NCI-H1092 (cell line): ENCODE data around the gene CSTPP1.
A peak's percentile ranks its signal among the peaks of the same experiment; 100 is the strongest.
"Not testable (repeated sequence)": the region's sequence is repeated elsewhere in the genome, so short reads cannot be mapped to it uniquely, and the experiment has no call there.

ENCODE experiments used
- DNase-seq: peaks from one replicate; lab custom pipeline; 2025; lab: John Stamatoyannopoulos, UW

The CSTPP1 gene

DNA sequence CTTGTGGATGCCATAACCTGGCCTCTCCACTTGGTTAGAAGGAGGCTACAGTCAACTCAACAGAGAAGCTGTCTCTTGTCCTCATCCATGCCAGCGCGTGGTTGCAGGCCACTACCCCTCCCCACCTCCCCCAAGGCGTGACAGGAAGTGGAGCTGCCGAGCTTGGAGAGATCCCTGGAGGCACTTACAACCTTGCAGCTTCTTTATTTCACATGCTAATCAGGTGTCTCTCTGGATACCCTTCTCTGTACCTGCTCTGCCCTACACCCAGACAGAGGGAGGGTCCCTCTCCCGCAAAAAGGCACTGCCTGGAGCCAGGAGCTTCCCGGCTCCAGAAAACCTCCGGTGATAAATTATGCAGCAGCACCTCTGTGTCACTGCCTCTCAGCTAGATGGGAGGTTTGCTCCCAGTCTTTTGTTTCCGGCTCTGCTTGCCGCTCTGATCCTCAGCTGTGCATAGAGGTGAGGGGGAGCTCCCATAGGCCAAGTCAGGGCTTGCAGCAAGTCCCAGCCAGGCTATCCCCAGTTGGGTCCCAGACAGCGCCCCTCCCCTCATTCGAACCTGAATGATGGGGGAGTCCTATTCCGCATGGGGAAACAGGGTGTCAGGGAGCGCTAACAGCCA, 23.9 kb upstream of the CSTPP1 start:
- peak; percentile 58 for DNase-seq

DNA sequence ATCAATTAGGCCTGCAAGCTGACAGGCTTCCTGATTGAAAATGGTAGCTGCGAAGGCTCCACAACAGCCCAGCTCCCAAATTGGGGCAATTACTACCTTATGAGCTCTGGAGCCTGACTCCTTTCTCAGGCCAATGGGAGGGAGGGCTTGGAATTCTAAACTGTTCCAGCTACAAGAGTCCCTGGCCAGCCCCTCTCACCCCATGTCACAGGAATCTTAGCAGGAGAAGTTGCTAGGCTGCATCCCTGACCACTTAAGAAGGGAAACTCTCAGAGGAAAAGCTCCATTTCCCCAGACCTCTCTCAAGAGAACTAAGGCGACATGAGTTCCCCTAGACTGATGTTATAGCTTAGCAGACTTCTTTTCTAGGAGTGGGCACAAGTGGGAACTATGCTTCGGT, 23.1 kb upstream of the CSTPP1 start:
- no peak for DNase-seq

DNA sequence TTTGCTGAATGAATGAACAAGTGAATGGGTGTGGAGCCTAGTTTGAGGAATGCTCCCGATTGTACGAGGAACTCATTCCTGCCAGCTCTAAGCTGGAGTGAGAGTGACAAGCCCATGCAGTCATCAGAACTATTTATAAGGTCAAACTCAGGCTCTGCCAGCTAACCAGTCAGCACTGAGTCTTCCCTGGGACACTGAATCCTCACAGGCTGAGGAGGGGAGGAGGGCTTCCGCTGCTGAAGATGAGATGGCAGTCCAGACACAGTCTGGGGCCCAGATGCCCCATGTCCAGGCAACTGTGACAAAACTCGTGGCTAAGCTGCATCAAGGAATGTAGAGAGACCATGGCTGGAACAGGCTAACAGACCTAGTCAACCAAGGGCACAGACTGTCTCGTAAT, 22.2 kb upstream of the CSTPP1 start:
- DNase-seq: no peak

DNA sequence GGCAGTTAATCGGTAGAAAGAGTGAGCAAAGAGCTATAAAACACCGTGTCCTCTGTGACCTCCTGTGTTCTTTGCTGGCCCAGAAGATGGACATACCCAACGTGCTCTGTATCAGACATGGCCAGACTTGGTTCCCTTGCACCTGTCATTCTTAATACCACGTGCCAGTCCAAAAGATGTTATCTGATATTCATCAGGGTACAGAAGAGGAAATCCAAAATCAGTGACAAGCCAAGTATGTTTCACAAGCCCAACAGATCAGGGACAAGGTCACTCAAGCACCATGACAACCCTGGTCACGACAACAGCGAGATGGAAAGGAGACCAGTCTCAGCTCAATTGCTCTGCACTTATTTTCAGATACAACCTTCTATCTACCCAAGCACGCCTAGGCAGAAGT, 21.7 kb upstream of the CSTPP1 start:
- no peak for DNase-seq

DNA sequence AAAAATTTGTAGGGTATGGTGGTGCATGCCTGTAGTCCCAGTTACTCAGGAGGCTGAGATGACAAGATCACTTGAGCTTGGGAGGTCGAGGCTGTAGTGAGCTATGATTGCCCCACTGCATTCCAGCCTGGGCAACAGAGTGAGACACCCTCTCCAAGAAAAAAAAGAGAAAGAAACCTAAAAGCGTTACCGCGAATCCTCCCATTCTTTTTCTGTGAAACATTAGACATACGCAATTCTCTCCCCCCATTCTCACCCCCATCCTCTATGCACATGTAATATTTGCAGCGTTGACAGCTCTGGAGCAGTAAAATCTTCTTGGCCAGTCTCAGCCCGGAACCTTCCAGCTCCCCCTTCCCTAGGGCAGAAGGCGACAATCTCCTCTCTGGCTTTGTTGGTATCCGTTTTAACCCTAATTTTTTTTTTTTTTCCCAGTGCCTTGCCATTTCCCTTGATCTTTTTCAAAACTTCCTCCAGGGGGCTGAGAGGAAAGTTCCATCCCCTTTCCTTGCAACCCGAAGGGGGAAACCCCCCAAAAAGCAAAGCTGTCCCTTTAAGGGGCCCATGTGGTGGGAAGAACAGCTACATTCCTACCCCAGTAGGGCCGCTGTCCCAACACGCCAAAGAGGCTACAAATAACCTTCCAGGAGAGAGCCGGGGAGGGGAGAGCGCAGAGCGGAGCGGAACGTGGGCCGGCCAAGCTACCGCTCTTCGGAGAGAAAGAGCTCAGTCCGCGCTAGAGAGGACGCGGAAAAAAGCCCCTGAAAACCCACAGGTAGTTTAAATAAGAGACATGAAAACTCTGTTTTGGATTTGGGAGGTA, 20.1 kb upstream of the CSTPP1 start:
- DNase-seq: peak; percentile 22

DNA sequence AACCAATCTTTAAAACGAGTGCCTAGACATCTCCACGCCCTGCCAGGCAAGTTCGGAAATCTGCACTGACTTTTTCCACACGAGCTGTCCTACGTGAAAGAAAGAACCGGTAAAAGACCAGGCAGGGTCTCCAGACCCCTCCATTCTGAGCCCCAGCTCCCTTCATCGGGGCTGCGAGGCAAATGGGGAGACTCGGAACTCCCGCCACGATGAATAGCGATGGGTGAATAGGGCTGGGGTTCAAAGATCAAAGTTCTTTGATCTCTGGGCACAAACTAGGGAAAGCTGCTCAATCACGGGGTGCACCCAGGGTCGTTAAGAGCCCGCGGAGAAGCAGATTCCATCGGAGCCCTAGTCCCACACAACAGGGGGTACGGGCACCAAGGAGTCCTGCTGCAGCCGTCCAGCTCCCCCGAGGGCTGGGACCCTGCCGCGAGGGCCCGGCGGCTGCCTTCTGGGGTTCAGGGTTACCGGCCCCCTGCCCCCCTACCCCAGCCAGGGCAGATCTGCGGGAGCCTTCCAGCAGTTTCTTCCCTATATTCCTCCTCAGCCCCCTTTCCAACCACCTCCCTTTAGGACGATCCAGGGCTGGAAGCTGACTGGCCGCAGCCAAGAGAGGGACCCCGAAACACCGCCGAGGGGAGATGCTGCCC, 19.3 kb upstream of the CSTPP1 start:
- DNase-seq: no peak

DNA sequence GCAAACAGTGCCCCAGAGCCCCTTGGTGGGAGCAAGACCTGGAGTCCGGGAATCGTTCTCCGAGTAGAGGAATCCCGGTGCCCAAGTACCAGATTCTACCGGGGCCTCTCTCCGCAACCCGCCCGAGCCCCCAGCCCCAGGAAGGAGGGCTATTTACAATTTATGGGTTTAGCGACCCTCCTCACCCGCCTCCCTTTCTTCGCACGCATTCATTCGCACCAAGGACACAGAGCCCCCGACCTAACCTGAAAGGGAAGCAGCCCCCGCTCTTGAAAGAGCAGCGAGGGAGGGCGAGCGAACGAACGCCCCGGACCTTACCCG, 18.8 kb upstream of the CSTPP1 start:
- DNase-seq: no peak

DNA sequence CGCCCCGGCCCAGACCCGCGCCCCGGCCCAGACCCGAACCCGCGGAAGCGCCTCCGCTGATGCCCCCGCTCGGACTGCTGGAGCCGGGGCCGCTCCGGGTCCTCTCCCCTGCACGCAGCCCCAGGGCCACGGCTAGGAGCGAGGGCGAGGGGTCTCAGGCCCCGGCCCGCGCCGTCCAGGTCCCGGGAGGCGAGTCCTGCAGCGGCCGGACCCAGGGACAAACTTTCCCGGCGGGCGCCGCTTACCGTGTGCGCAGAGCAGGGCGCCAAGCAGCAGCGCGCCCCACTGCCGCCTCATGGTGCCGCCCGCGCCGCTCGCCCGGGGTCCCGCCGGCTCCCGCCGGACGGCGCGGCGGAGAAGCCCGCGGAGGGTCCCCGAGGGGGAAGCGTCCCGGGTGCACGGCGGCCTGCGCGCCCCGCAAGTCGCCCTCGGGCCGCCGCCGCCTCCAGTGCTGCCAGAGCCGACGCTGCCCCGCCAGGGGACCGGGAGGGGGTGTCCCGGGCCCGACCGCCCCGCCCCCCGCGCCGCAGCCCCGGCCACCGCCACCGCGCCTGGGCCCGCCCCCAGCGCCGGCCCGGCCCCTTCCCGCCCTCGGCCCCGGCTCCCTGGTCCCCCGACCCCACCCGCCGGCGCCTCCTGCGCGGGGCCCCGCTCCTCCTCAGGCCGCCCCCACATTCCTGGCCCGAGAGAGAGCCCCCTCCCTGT, 18.3 kb upstream of the CSTPP1 start, which contains the start of gene LRP4:
Gene LRP4 (minus strand): TSS at position 468 of the 705 bp plus-strand sequence. CDS start 171 bp downstream, at position 297.
- no peak for DNase-seq

DNA sequence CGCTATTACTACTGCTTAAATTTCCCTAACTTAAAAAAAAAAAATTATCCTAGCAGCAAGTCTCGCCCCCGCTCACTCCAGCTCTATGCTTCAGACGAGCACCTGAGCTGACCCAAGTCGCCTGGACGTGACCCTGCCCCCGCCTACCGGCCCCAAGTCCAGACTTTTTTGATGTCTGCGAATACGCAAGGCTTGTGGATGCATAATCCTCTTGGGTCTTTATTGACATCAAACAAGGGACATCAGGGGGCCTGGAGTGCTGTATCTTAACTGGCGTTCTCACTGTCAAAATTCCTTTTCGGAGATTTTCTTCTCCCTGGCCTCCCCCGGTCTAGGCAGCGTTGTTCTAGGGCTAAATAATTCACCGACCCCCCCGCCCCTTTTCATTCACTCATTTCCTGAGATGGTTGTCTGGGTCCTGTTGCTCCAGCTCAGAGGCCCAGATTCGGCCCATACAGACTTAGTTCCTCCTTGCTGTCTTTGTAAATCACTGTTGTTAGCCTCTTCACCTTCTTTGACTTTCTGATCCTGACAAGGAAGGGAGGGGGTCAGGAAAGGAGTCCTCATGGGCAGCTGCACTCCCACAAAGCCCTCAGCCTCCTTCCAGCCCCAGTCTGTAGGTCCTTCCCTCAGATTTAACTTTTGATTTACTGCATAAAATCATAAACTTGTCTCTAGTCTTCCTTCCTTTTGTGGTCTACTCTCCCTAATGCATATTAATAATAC, 17.6 kb upstream of the CSTPP1 start:
- DNase-seq: no peak

DNA sequence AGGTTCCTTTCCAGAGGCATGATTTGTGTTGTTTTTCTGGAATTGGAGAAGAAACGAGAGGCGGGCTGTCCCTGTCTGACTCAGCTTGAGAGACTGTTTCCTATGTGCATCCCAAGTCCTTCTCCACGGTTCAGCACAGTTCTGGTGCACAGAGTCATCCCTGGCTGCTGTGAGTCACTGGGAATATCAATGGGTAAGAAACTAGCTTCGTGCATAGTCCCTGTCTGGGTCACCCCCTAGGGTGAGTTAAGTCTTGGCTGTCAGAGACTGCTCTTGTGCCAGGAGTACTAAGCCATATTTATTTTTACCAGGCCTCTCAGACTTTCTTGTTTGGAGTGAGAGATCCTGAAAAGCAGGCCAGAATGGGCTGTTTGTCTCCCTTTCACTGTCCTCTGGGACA, 15.8 kb upstream of the CSTPP1 start:
- DNase-seq: no peak

DNA sequence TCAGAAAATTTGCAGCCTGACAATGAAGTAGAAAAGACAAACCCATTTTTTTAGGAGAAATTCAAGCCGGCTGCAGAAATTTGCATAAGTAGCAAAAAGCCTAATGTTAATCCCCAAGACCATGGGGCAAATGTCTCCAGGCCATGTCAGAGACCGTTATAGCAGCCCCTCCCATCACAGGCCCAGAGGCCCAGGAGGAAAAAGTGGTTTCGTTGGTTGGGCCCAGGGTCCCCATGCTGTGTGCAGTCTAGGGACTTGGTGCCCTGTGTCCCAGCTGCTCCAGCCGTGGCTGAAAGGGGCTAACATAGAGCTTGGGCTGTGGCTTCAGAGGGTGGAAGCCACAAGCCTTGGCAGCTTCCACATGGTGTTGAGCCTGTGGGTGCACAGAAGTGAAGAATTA, 8.6 kb upstream of the CSTPP1 start:
- DNase-seq: not testable (repeated sequence)

DNA sequence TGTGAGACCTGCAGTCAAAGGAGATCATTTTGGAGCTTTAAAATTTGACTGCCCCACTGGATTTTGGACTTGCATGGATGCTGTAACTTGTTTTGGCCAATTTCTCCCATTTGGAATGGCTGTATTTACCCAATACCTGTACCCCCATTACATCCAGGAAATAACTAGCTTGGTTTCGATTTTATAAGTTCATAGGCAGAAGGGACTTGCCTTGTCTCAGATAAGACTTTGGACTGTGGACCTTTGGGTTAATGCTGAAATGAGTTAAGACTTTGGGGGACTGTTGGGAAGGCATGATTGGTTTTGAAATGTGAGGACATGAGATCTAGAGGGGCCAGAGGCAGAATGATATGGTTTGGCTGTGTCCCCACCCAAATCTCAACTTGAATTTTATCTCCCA, 7.9 kb upstream of the CSTPP1 start:
- not testable (repeated sequence) for DNase-seq

DNA sequence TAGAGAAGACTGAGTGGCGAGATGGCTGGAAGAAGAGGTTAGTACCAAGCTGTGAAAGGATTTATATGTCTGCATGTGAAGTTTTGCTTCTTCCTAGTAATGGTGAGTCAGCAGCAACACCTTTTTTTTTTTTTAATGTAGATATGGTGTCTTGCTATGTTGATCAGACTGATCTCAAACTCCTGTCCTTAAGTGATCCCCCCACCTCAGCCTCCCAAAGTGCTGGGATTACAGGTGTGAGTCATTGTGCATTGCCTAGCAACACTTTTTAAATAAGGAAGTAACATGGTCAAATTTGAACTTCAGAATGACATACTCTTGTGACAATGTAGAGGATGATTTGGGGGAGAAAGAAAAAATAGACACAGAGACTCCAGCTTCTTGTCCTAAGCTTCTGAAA, 6.5 kb upstream of the CSTPP1 start:
- DNase-seq: no peak

DNA sequence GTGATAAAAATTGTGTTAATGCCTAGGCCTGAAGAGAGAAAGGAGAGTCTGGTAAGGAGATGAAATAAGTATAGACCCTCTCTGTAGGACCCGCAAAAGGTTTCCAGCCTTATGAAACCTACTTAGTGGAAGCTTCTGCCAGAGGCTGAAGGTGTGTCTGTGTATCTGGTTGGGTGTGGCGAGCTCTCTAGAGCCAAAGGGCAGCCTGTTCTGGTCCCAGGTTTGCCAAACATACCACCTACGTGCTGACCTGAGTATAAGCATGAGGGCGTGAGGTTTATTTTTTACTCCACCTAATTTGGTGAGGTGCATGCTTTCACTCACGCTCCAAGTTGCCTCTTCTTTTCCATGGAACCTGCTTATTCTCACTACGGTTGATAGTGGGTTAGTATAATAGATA, 5.6 kb downstream of the CSTPP1 start:
- DNase-seq: no peak

DNA sequence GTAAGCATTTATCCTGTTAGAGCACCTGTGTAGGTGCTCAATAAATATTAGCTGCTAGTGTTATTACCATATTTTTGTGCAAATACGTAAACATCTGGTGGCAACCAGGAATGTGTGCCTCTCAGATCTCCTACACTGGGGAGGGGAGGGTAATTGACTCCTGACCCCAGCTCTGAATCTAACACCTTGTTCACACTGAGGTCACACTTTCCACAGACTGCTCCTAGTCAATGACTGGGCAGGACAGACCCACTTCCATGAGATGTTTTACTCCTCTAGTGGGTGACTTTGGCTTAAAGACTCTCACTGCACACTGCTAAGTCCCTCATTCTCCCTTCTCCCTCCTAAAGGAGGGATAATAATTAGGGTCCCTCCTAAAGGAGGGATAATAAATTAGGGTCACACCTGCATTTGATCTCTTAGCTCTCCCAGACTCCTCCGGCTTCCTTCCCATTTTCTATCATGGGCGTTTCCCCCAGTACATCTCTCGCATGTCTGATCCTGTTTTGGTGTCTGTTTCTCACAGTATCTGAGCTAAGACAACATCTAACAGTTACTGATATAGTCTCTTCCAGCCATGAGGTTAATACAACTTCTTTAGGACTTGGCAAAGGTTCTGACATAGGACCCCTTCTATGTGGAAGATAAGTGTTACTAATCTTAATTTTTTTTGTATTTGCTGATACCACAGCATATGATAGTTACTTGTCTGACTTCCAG, 8.0 kb downstream of the CSTPP1 start:
- no peak for DNase-seq

DNA sequence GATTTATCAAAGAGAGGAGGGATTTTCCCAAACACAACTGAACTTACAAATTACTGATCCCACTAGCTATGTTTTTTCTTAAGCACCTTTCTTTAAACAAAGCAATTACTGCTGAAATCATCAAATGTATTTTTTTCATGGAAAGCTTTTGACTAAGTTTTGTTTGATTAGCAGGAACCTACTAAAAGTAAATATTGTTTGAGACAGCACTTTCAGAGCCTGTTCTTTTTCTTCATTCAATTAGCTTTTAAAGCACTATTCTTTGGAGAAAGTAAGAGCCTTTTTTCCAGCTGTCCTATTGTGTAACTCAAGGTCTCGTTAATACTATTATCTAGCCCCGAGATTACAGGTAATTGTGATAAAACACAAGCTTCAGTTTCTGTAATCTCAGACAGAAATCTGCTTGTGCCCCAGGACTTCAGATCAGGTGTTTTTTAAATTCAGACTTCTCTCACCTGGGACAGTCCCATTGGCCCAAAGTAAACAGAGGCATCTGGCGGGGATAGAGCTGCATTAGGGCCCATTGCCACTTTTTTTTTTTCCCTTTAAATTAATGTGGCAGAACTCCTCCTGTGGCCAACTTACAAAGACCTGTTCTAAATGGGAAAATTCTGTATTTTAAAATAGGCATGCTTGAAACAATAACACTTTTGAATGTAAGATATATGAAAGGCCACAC, 11.0 kb downstream of the CSTPP1 start:
- no peak for DNase-seq

DNA sequence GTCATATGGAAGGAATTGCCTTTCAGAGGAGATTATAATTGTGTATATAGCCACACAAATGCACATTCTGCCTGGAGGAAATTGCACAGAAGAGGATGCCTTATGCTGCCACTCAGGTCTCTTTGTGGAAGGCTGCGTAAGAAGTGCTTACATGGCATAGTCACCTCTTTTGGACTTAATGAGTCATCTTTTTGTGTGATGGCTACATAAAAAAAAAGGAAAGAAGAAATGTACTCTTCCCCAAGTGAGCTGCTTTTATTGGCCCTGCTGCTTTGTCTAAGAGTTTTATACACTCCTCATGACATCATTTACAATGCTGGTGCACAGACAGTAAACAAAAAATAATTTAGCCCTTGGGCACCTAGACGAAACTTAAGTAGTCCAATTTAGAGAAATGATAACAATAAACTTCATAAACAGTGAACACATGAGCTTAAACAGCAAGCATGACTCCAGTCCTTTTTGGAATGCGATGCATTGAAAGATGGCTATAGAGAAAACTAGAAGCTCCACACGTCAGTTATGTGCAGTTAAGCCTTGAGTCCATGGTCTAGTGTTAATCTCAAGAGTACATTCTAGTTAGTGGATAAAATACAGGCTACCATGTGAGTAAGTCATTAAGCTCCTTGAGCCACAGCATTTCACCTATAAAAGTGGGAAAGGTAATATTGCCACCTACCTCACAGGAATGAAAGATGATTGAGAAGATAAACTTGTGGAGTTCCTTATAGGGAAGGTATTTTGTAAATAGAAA, 12.0 kb downstream of the CSTPP1 start:
- DNase-seq: no peak

DNA sequence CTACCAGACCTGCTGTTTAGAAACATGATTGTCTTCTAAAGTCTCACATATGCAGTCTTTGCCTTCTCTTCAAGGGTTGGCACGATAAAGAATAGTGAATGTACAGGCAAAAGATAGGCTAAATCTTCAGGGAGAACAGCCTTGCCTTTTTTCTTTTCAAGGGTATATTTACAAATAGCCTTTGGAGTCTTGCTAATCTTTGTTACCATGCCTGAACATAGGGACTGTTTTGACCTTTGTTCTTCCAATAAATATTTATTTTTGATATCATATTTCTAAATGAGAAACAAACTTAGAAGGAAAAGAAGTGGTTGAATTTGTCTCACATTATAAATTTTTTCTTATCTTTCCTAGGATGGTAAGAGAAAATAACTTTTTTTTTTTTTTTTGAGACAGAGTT, 12.7 kb downstream of the CSTPP1 start:
- DNase-seq: no peak

DNA sequence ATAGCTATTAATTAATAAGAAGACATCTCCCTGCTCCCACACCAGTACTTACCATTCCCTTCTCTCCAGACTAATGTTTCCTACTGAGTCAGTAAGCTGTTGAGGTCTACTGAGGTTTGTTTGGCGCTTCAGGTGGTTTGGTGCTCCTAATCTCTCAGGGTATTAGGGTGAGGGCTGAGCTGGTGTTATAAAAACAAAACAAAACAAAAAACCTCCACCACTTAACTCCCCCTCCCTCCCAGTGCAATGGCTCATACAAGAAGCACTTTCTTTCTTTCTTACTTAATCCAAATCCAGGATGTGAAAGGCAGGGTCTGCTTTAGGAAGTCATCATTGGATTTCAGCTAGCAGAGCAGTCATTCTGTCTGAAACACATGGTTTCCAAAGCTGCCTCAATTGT, 15.3 kb downstream of the CSTPP1 start:
- DNase-seq: no peak

DNA sequence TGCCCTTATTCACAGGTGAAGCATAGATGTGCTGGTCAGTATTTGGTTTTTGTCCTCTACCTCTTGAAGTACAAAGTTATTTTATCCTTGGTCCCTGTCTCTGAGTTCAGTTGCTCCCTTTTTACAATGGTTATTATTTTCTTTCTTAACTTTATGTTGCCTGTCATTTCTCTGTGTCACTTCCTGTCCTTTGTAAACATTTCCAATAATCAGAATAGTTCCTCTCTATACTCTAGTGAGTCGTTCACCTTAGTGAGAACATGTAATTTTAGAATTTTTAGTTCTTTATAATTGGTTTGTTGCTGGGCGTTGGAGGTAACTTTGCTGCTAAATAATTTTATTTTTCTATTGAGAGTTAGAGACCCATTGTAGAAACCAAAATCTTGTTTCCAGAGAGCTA, 16.0 kb downstream of the CSTPP1 start:
- no peak for DNase-seq
